Stimulated activated CD8-positive, alpha-beta memory T cell treated with anti-CD3 and anti-CD28 coated beads, Interleukin-7, amount 100 ng/mL, for 4 hours (primary cell): ENCODE measurements around the gene ATP6V1A.

Source experiments
- DNase-seq, 2 donors: peaks; one replicate each; pipeline ENCODE4 v3.0.0-alpha.2; 2020; ENCODE audit warnings: low read depth in 2 of 2

ATP6V1A gene

DNA sequence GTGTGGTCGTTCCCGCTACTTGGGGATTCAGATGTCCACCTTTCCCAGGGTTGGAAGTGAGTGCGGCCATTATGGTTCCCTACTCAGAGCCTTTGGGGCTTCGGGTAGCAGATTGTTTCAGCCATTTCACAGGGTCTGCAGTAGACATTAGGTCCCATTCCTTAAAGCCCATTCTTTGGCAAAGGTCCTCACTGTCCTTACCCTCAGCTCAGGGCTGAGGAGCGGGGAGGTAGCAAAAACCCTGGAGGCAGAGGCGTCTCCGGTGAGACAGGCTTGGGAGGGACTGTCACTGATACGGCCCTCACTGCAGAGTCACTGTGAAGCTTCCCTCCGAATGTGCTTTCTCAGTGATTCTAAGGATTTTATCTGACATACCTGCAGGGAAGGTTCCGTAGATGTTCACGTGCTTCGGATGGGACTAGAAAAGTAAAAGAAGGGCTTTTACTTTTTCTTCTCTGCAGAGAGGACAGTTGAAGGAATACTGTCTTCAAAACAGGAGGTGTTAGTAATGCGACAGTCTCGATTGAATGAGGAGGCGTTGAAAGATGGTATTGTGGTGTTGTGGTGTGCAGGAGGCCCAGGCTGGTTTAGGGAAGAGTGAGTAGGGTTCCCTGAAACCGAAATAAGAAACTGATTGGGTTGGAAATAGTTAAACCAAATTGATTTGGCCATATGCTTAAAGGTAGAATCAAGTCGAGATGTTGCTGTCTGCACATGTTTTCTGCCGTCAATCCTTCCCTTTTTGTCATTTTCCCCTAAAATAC is 630 bp downstream of the ATP6V1A start:
- peak in 1 of 2 donors; percentile 16 for DNase-seq

- no peak for DNase-seq
Observed at GRCh38 chr3:113751141-113751540, 4.3 kb downstream of the ATP6V1A start.

GRCh38 chr3:113753376-113753985 is 6.6 kb downstream of the ATP6V1A start:
- DNase-seq: no peak

GRCh38 chr3:113754494-113755159 is 7.8 kb downstream of the ATP6V1A start:
- no peak for DNase-seq

GRCh38 chr3:113758389-113759024 is 11.7 kb downstream of the ATP6V1A start:
- DNase-seq: no peak

- DNase-seq: no peak
Observed at GRCh38 chr3:113764698-113765097, 17.9 kb downstream of the ATP6V1A start.

DNA sequence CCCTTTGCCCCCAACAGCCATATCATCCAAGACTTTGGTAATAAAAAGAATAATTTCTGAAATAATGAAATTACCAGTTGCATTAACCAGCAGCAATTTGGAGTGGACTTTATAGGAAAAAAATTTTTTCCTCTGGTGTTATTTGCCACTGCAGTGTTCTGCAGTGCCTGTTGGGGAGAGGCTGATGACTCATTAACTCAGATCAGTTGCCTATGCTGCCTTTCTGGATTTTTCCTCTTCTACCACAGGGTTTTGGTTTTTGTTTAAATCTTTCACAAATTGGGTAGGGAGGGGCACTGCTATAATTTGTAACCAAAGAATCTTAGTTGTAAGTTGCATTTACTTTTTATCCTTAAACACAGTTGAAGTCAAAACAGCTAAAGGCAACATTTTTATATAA is 22.7 kb downstream of the ATP6V1A start:
- no peak for DNase-seq

GRCh38 chr3:113771993-113772392 is 25.2 kb downstream of the ATP6V1A start:
- DNase-seq: no peak

- DNase-seq: no peak
Observed at GRCh38 chr3:113773381-113773780, 26.5 kb downstream of the ATP6V1A start.

DNA sequence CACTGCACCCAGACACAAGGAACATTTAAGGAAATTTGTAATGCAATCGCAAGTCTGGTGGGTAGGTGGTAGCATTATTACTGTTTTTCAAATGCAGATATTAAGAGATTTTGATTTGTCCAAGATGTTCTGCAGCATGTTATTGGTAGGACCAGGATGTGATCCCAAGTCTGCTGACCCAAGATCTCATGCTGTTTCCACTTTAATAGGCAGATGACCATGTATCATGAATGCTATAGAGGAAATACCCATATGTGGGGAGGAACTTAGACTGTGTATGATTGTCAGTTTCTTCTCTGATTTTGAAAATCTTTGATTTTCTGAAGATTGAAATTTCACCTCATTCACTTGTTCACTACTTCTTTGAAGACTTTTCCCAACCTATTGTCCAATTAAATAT is 28.7 kb downstream of the ATP6V1A start:
- DNase-seq: no peak

- DNase-seq: no peak
Observed at GRCh38 chr3:113776564-113776963, 29.7 kb downstream of the ATP6V1A start.

DNA sequence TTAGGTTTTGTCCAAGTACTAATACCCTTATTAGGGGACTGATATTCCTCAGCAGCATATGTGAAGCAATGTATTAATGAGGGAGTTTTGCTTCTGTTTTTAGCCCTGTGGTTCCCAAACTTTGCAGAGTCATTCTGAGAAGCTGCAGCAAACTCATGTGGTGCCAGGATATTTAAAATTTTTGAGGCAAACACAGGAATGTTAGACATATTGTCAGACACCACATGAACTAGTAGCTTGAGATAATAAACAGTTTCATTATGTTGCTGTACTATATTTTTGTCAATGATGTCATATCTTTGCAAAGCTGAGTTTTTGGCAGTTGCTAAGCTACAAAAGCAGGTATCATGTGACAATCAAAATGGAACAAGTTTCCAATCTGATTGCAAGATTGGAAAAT is 36.6 kb downstream of the ATP6V1A start:
- no peak for DNase-seq

- DNase-seq: no peak
Observed at GRCh38 chr3:113783980-113784379, 37.1 kb downstream of the ATP6V1A start.

DNA sequence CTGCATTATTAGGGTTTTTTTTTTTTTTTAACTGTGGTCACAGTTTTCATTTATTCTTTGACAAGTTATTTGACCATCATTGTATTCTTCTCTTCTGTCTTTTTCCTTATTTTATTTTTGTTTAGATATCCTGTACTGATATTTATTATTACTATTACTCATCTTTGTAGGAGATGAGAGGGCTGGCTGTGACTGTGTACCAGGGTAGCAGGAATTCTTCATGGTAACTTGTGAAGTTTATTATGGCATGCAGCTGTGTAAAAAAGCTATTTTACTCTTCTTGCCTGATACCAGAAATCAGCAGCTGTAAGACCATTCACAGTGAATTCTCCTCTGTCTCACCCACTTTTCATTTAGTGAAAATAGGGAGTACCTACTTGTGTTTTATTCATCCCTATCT is 44.5 kb downstream of the ATP6V1A start:
- no peak for DNase-seq

GRCh38 chr3:113794526-113794925 is 47.7 kb downstream of the ATP6V1A start:
- DNase-seq: no peak

GRCh38 chr3:113795693-113796092 is 48.9 kb downstream of the ATP6V1A start:
- no peak for DNase-seq

DNA sequence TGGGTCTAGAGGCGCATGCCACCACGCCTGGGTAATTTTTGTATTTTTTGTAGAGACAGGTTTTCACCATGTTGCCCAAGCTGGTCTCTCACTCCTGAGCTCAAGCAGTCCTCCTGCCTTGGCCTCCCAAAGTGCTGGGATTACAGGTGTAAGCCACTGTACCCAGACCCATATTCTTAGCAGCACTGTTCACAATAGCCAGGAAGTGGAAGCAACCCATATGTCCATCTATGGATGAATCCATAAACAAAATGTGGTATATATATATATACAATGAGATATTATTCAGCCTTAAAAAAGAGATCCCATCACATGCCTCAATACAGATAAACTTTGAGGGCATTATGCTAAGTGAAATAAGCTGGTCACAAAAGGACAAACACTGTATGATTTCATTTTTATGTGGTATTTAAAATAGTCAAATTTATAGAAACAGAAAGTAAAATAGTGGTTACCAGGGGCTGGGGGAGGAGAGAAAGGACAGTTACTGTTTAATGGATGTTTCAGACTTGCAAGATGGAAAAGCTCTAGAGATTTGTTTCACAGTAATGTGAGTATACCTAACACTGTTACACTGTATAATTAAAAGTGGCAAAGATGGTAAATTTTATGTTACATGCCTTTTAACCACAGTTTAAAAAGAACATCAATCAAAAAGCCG is 56.1 kb downstream of the ATP6V1A start:
- no peak for DNase-seq

GRCh38 chr3:113804661-113805060 is 57.8 kb downstream of the ATP6V1A start:
- DNase-seq: no peak

- no peak for DNase-seq
Observed at GRCh38 chr3:113805249-113805648, 58.4 kb downstream of the ATP6V1A start.

DNA sequence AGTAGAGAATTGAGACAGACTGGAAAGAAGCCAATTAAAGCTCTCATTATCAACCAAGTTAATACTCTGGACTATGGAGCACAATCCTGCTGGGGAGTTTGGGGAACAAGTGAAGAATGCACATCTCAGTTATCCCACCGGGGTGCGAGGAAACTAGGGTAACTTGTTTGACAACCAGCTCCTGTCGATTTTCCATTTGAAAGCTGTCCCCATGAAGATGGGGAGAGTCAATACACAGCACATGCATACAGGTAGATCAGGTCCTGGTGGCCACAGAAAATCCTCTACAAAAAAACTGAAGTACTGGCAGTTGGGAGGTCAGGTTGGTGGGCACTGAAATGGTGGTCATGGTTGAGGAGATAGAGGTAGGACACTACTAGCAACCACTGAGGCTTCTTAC is 66.0 kb downstream of the ATP6V1A start:
- DNase-seq: no peak

GRCh38 chr3:113819866-113820265 is 73.0 kb downstream of the ATP6V1A start:
- DNase-seq: no peak

DNA sequence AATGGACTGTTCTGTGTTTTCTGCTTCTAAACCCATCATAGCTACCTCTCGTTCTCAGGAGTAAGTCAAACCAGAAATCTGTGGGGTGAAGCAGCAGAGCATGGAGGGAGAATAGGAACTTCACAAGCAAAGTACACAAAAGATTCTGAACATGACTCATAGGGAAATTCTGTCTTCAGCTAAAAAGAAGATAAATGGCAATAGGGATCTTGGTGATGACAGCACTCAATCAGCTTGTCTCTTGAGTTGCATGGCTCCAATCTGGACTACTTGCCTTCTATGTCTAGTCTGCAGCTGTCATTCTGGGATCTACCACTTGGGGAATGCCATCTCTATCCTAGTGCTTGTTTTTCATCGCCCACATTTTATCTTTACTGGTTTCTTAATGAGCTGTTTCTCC is 78.3 kb downstream of the ATP6V1A start:
- no peak for DNase-seq
